HG03378 (cell line): Measurements from ENCODE around the gene DIP2C.
"Not testable (repeated sequence)": the region's sequence is repeated elsewhere in the genome, so short reads cannot be mapped to it uniquely, and the experiment has no call there.

Experiments used
- ATAC-seq: cut with Tn5 transposase; IDR thresholded peaks from one replicate; pipeline ENCODE4 v1.9.1; 2021; ENCODE audit warnings: mild to moderate bottlenecking, moderate library complexity; ENCODE audit not compliant: unreplicated experiment

The DIP2C gene

DNA sequence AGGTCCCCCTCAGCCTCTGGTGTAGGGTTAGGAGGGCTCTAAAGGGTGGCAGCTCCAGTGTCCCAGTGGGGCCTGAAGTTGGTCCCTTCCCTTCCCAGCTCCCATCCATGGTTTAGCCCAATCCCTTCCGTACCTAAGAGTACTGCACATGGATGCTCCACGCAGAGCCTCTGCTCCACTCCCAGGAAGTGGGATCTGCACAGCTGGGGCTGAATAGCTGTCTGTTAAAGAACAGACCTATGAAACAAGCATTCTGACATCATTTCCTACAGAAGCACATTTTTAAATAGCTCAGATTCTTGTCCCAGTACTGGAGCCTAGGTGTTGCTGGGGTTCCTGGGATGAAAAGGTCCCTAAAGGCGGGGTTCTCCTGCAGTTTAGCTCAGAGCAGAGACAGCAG lies 418.3 kb downstream of the DIP2C start:
- ATAC-seq, result no peak

DNA sequence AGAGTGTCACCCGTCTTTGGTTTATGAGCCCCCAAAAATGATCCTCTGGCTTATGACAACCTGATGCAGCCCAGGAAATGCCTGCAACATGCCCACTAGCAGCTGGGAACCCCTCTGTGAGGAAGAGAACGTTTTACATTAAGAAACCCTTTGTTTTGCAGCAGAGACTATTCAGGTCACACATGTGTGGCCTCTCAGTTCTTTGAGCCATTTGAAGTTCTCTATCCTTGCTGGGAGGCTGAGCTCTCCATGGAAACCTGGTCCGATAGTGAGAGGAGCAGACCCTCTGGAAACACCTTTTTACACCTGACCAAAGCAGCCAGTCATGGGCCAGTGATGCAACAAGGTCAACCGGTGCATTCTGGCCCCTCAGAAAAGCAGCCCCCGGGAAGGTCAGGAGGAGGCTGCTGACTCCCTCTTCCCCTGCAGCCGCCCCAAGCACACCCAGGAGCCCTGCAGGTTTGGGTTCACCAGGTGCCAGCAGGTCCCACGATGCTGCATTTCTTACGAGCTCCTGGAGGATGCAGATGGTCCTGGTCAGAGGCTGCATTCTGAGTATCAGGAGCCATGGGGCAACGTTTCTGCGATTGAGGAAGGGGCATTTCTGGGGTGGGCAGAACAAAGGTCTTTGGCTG lies 419.9 kb downstream of the DIP2C start:
- ATAC-seq, result no peak

DNA sequence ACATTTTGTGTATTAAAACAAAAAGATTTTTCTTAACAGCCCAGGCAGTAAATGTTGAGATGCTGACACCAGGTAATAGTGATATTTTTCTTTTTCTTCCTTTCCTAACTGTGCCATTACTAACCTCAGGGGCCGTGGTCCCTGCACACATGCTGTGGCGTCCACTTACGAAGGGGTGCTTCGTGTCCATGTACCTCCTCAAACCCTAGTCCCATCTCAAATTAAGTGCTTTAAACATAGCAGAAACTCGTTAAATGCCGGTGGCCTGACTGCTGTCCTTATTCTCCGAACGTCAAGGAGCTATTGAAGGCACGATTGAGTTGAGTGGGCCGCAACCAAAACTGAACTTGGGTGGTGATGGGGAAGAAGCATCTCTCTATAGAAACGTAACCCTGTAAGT lies 421.8 kb downstream of the DIP2C start:
- no peak for ATAC-seq

DNA sequence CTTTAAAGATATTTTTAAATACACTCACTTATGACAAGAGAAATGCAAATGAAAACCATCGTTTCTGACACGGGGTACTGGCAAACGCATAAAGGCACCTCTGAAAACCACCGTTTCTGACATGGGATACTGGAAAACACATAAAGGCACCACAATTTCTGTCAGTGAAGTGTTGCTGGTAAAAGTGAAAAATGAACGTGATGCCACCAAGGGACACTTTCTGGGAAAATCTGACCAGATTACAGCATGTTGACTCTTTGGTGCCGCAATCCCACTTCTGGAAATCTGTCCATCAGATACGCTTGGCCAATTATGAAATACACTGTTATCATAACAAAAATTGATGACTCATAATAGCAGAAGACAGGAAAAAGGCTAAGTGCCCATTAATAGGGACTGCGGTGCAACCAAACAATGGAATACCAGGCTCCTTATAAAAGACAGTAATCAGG lies 422.5 kb downstream of the DIP2C start:
- ATAC-seq, result no peak

DNA sequence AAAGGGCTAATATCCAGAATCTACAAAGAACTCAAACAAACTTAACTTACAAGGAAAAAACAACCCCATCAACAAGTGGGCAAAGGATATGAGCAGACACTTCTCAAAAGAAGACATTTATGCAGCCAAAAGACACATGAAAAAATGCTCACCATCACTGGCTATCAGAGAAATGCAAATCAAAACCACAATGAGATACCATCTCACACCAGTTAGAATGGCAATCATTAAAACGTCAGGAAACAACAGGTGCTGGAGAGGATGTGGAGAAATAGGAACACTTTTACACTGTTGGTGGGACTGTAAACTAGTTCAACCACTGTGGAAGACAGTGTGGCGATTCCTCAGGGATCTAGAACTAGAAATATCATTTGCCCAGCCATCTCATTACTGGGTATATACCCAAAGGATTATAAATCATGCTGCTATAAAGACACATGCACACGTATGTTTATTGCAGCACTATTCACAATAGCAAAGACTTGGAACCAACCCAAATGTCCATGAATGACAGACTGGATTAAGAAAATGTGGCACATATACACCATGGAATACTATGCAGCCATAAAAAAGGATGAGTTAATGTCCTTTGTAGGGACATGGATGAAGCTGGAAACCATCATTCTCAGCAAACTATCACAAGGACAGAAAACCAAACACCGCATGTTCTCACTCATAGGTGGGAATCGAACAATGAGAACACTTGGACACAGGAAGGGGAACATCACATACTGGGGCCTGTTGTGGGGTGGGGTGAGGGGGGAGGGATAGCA lies 423.5 kb downstream of the DIP2C start:
- ATAC-seq, result not testable (repeated sequence)

DNA sequence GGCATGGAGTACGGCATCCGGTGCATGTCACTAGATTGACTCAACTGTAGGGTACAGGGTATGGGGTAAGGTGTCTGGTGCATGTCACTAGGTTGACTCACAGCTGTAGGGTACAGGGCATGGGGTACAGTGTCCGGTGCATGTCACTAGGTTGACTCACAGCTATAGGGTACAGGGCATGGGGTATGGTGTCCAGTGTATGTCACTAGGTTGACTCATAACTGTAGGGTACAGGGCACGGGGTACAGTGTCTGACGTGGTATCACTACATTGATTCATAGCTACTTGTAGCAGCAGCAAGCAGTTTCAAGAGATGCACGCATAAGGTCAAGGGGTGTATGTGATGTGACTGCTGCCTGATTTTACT lies 424.4 kb downstream of the DIP2C start:
- ATAC-seq, result not testable (repeated sequence)

DNA sequence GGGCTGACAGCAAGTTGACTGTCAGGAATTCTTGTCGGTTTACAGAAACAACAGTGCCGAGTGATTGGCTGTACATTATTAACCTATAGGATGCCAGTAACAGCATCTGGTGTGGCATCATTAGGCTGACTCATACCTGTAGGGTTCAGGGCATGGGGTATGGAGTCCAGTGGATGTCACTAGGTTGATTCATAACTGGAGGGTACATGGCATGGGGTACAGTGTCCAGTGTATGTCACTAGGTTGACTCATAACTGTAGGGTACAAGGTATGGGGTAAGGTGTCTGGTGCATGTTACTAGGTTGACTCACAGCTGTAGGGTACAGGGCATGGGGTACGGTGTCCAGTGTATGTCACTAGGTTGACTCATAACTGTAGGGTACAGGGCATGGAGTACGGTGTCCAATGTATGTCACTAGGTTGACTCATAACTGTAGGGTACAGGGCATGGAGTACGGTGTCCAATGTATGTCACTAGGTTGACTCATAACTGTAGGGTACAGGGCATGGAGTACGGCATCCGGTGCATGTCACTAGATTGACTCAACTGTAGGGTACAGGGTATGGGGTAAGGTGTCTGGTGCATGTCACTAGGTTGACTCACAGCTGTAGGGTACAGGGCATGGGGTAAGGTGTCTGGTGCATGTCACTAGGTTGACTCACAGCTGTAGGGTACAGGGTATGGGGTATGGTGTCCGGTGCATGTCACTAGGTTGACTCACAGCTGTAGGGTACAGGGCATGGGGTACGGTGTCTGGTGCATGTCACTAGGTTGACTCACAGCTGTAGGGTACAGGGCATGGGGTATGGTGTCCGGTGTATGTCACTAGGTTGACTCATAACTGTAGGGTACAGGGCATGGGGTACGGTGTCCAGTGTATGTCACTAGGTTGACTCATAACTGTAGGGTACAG lies 425.1 kb downstream of the DIP2C start:
- ATAC-seq, result not testable (repeated sequence)

DNA sequence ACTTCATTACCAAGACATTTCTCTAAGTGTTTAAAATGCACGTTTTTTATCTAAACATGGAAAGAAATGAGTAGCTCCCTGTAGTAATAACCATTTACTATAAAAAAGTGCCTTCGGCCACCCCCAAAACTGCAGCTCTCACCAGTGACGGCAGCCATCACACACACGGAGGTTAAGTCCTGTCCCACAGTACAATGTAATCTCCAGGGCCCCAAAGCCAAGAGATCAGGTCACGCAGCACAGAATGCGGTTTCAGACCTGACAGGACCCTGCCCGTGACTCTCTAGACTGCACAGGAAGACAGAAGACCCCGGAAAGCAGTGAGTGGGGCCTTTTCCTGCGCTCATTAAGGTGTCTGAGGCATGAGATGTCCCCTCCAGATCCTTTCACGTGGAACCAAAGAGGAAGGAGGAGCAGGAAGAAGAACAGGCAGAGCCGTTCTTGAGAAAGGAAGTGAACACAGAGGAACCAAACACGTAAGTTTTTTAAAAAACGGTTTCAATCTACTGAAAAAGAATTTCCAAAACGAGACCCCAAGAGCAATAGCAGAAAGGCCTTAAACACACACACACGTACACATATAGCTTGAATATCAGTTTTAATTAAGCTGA lies 428.5 kb downstream of the DIP2C start:
- no peak for ATAC-seq

DNA sequence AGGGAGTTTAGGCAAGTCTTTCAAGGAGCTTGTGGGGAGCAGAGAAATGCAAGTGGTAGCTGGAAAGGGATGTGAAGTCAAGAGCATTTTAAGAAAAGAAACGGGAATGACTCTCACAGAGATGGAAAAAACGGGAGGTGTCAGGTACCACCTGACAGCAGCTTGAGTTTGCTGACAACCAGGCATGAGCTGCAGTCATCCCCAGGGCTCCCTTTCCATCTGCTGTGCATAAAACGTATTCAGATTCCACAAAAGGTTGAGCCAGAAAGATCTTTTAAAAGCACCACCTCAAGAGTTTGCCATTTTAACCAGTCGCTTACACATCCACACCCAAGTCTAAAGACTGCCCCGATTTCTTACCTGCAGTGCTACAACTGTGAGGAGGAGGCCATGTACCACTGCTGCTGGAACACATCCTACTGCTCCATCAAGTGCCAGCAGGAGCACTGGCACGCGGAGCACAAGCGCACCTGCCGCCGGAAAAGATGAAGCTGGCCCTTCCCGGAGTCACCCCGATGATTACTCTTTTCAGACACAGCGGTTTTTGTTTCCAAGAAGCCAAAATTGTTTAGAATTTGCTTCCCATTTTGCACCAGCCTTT lies 437.4 kb downstream of the DIP2C start:
- ATAC-seq, result no peak

DNA sequence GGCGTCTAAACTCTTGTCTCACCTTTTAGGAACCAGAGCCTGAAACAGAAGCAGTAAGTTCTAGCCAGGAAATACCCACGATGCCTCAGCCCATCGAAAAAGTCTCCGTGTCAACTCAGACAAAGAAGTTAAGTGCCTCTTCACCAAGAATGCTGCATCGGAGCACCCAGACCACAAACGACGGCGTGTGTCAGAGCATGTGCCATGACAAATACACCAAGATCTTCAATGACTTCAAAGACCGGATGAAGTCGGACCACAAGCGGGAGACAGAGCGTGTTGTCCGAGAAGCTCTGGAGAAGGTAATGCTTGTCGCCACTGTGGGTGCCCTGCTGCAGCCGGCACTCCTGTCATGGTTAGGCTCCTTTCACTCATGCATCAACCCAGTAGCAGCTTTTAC lies 441.2 kb downstream of the DIP2C start:
- ATAC-seq, result no peak

DNA sequence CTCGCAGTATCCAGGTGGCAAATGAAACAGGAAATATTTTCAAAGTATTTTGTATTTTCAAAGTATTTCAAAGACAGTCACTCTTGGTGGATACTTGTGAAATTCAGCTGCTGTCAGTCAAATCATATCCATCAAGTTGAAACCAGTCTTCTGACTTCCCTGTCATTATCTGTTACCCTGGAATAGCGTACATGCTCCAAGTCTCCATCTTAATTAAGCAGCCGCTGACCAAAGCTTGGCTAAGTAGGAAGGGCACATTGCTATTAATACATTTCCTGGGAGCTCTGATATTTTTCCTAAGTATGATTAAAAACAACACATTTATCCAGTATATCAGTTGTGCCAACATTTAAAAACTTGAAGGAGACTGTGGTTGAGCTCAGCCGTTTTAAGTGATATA lies 442.0 kb downstream of the DIP2C start:
- no peak for ATAC-seq

DNA sequence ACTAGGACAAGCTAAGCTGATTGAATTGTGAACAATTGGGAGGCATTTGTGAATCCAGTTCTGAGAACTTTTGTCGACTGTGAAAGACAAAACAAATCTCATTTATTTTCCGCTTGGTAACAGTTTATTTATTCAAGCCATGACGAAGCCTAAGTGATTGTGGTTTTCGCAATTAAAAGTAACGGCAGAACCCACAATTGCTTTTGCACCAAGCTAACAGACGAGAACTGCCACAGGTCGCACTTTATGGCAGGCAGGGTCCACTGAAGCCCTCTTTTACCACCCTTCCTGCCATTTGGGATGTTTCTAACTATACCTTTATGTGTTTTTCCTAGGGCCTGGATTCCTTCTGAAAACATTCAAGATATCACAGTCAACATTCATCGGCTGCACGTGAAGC lies 443.0 kb downstream of the DIP2C start:
- ATAC-seq, result no peak

DNA sequence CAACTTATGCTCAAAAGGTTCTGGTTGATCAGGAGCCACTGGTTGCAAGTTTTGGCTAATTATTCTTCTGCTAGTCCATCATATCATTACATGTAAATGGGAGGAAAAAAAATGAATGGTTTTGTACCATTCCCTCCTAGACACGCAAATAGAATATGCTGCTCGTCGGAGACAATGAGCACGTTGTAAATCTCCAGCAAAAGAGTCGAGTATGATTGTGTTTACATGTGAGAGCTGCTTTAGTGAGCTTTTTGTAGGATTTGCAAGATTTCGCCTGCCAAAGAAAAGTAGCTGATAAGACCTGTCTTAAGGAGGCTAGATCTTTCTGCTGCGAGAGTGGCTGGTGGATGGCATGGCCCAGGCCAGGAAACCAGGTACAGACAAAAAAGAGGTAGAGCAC lies 445.2 kb downstream of the DIP2C start:
- no peak for ATAC-seq

DNA sequence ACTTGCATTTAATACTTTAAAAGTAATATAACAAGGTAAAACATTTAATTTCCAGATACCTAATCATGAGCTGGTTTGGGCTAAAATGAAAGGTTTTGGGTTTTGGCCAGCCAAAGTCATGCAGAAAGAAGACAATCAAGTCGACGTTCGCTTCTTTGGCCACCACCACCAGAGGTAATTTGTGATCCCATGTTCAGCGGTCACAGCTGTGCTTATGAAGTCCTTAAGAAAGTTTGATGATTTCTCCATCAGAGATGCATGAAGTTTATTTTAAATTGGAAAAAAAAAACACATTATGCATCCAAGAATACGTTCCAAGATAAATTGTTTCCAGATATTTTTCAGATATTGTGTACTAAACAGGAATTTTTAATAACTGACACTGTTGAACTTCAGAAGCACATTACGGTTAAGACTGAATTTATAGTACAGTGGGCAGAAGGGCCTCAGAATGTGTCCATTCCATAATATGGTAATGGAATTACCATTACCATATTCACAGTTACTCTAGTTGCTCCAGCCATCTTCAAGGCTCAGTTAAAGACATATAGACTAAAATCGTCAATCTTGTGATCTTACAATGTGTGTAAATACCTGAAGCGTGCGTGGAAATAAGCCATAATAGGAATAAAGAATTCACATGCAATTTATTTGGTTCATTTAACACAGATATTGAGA lies 447.4 kb downstream of the DIP2C start:
- no peak for ATAC-seq

DNA sequence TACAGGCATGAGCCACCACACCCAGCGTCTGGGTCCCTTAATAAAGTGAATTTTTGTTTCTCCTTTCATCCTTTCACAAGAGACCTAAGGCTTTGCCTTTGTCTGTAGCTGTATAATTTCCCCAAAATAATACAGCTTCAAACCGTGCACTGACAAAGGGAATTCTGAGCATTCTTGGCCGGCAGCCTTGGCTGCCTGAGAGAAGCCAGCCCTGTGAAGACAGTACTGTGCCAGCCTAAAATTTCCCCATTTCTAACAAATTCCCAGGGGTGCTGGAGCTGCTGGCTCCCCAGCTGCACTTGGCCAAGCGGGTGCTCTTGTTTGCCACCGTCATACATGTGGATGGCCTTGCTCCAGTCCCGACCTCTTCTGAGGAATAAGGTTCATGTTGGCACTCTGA lies 448.0 kb downstream of the DIP2C start:
- ATAC-seq, result no peak

DNA sequence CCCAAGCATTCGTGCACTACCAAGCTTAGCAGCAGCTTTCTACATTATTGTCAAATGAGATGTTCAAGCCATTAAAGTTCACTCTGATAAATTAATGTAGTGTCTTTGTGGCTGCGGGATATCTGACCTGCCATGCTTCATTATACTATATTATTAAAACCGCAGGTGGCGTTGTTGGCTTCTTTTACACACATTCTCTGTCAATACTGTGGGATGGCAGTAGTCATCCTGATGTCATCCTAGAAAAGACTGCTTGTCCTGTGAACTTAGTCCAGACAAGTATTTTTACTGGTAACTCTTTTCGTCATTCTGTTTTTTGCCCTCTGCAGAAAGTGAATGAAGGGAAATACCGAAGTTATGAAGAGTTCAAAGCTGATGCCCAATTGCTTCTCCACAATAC lies 450.4 kb downstream of the DIP2C start:
- ATAC-seq, result no peak

DNA sequence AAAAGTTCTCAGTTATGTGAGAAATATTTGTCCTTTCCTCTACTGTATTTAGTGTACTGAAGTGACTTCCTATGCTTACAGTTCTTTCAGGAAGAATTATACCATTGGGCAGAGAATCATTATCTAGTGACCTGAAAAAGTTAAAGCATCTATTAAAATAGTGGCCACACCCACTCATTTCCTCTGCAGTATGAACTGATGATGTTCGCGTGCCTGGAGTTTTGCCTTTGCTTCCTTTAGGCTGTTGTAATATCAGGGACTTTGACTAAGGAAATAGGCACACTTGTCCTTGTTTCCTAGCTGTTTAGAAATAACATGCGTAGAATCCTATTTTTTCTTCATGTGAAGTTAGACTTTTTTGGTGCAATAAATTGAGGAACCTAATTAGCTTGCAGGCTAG lies 453.6 kb downstream of the DIP2C start:
- ATAC-seq, result no peak

DNA sequence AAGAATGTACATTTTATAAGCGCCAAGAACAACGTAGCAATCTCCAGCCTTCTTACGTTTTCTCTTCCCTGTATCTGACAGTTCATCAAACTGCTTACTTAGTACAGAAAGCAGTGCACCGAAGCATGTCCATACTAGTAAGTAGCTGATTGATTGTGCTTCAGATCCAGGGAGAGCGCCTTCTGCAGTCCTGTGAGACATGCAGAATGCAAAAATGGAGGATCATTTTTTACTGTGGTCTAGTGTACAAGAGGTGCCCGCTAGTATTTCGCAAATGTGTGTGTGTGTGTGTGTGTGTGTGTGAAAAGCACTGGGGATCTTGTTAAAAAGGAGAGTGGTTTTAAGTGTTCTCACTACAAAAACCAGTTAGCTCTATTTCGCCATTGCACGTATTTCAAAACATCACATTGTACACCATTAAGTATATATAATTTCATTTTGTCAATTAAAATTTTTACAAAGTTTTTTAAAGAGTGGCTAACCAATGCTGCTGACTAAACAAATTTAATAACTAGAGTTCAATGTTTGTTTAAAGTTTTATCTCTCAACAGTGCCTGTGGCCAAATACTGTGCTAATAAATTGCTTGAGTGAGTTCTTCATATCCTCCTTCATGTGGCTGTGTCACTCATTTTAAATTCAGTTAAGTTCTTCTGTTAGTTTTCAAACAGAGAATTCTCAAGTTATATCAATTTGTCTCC lies 454.6 kb downstream of the DIP2C start:
- ATAC-seq, result no peak

DNA sequence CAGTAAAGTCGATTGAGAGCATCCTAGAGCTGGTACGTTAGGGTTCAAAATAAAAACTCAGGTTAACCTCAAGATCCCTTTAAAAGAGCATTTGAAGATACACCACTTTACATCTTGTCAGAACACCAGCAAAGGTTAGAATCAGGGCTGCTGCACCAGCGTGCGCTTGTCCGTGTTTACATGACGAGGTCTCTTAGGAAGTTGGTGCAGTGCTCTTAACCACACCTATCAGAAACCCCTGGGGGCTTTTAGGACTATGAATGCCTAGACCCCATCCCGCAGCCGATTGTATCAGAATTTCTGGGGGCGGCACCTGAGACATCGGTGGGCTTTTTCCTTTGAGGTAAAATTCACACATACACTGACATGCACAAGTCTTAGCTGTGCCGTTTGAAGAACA lies 456.6 kb downstream of the DIP2C start:
- no peak for ATAC-seq

DNA sequence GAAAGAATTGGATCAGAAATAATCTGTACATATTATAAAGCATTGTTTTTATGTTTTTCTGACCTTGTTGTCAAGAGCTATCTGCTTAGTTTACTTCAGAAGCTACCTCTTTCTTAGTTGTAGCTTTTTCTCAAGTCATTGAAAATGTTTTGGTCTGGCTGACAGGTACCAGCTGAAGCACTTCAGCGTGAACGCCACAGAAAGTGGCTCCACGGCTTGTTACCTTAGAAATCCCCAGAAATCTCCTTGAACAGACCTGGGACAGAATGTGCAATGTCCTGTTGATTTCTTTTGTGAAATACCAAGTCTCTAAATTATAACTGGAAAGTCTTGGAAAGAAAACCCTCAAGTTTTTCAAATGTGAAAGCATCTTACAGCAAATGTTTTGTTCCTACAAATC lies 457.4 kb downstream of the DIP2C start:
- no peak for ATAC-seq
